ENCODE measurements around the gene CHRNB2.

CHRNB2 gene

DNA sequence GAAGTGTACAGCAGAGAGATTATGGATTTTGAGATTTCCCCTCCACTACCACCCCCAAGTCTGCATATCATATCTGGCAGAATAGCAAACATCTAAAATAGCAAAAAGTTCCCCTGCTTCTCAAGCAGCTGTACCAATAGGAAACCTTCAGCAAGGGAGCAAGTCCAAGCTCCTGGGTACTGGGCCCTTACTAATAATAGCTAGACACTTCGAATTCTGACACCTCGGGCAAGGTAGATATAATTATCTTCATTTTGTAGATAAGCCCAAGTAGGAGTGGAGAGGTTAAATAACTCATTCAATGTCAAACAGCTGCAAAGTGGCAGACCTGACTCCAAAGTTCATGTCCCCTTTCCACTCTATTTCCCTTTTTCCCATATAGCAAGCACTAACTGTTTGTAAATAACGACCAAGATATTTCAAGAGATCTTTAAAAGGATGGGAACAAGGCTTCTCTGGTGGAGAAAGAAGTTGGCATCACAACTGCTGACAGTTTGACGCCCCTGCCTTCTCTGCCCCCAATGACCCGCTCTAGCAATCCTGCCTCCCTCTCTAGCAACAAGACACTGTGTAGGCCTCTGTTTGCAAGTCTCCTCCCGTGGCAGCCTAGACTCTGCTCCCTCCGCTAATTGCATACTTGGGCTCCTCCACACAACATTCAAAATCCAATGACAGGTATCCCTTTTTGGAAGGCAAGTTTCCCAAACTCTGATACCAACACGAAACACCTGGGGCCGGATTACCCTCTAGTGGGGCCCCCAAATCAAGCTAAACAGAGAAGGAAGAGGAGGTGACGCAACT, 59.1 kb downstream of the CHRNB2 start:
- H3K9ac ChIP-seq: peak overlapping the region; percentile 85 to 95 (median 92)

GRCh38 chr1:154627257-154628120, 59.9 kb downstream of the CHRNB2 start:
- H3K4me2 ChIP-seq: peak overlapping the region; percentile 87 to 94 (median 89)
- peak overlapping the region; percentile 69 to 98 (median 92) for H3K4me3 ChIP-seq
- TF ChIP-seq Cebpa-rat (IDR thresholded peaks at IDR 0.05): peak in 4 of 11 experiments; percentile 22 to 73 (median 54); a peak in 5 of 22 replicates
- peaks cover 6 to 48% (median 42%) of the 10 kb centered on the region in 11 experiments; a peak in 20 of 22 replicates for H4K20me1 ChIP-seq
- H3K9me3 ChIP-seq (replicated peaks in 1 of 11): peaks cover 0 to 20% (median 13%) of the 10 kb centered on the region in 11 experiments; a peak in 15 of 22 replicates
- peak overlapping the region; percentile 85 to 95 (median 92) for H3K9ac ChIP-seq
- peaks cover 11 to 57% (median 30%) of the 10 kb centered on the region in 10 experiments for H3K4me1 ChIP-seq
- no peaks in the 10 kb centered on the region for H3K27me3 ChIP-seq
- peak overlapping the region; percentile 83 to 95 (median 91) for H3K27ac ChIP-seq
- peaks cover 0 to 30% (median 24%) of the 10 kb centered on the region in 11 experiments; a peak in 16 of 22 replicates for H3K36me3 ChIP-seq

More for the DNA sequence above, 59.1 kb downstream of the CHRNB2 start:
- H3K36me3 ChIP-seq: peaks cover 4 to 38% (median 32%) of the 10 kb centered on the region in 11 experiments; a peak in 19 of 22 replicates
- H3K9me3 ChIP-seq (replicated peaks in 1 of 11): peaks cover 0 to 20% (median 13%) of the 10 kb centered on the region in 11 experiments; a peak in 15 of 22 replicates
- H4K20me1 ChIP-seq: peaks cover 14 to 57% (median 51%) of the 10 kb centered on the region in 11 experiments; a peak in 20 of 22 replicates
- H3K4me3 ChIP-seq: peak overlapping the region; percentile 69 to 98 (median 92)
- no peaks in the 10 kb centered on the region for H3K27me3 ChIP-seq
- TF ChIP-seq Cebpa-rat (IDR thresholded peaks at IDR 0.05): peak in 3 of 11 experiments; percentile 34 to 60 (median 46); a peak in 3 of 22 replicates
- H3K4me2 ChIP-seq: peak overlapping the region; percentile 87 to 94 (median 89)
- H3K4me1 ChIP-seq: peaks cover 11 to 66% (median 38%) of the 10 kb centered on the region in 10 experiments
- peak overlapping the region; percentile 83 to 95 (median 91) for H3K27ac ChIP-seq

DNA sequence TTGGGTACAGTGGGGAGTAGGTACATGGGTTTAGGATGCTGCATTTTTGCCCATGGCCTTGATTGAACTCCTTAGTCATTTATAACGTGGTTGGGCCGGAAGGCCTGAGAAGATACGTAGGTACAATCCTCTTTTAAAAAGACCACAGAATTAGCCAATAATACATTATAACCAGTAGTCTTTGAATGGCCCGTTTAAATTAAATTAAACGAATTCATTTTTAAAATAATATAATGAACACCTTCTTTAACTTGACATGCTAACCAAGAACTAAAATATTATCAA, 60.5 kb downstream of the CHRNB2 start:
- Histone ChIP-seq H3K4me2 (peak overlapping the region; percentile 43 to 93 (median 66)), H3K27me3 (no peaks in the 10 kb centered on the region), H4K20me1 (peaks cover 2 to 43% (median 37%) of the 10 kb centered on the region in 11 experiments; a peak in 20 of 22 replicates), H3K27ac (peak overlapping the region; percentile 83 to 95 (median 91)), H3K36me3 (peaks cover 0 to 24% (median 18%) of the 10 kb centered on the region in 11 experiments; a peak in 16 of 22 replicates), H3K9ac (peak overlapping the region; percentile 85 to 95 (median 92)), H3K4me1 (peaks cover 11 to 52% (median 25%) of the 10 kb centered on the region in 10 experiments), H3K4me3 (peak overlapping the region; percentile 69 to 98 (median 92)), H3K9me3 (replicated peaks in 1 of 11) (peaks cover 0 to 20% (median 13%) of the 10 kb centered on the region in 11 experiments; a peak in 15 of 22 replicates)
- TF ChIP-seq Cebpa-rat (IDR thresholded peaks at IDR 0.05): no peak

GRCh38 chr1:154629061-154629674, 61.6 kb downstream of the CHRNB2 start:
- Histone ChIP-seq H3K9ac (no peak overlapping the region), H3K27ac (no peak overlapping the region), H4K20me1 (peaks cover 0 to 31% (median 26%) of the 10 kb centered on the region in 11 experiments; a peak in 18 of 22 replicates), H3K36me3 (peaks cover 0 to 14% (median 12%) of the 10 kb centered on the region in 11 experiments; a peak in 16 of 22 replicates), H3K27me3 (no peaks in the 10 kb centered on the region), H3K4me2 (no peak overlapping the region), H3K4me3 (no peak overlapping the region), H3K4me1 (peaks cover 10 to 41% (median 18%) of the 10 kb centered on the region in 10 experiments), H3K9me3 (replicated peaks in 1 of 11) (peaks cover 0 to 20% (median 13%) of the 10 kb centered on the region in 11 experiments; a peak in 15 of 22 replicates)
- no peak for TF ChIP-seq Cebpa-rat (IDR thresholded peaks at IDR 0.05)

Measured in BLaER1 treated with 17β-estradiol and CSF1 and Interleukin-3, amounts not matched to agents 10 nM and 100 nM (cell line).